Breast epithelium (tissue), 4 donors: Measurements from ENCODE around the gene GMNC. TPM values are rescaled to one million over a fixed set of nuclear protein-coding genes. Genes with fewer than 3 reads are reported as not detected.

ENCODE experiments used
- DNase-seq, 2 donors: peaks; one replicate each; pipeline ENCODE4 v3.0.0-alpha.2; 2019; ENCODE audit warnings: low spot score in 2 of 2
- H3K27ac ChIP-seq, 2 donors: fragments of 200-600 bp; sonication (generic) in 1 of 2; one replicate each; pipeline ENCODE4 v1.5.1; 2016 to 2019; ENCODE audit warnings: mild to moderate bottlenecking in 1 of 2
- H3K27me3 ChIP-seq, 2 donors: fragments of 200-600 bp; sonication (generic) in 1 of 2; one replicate each; pipeline versions ENCODE4 v1.5.1 to v1.6.0; 2017 to 2019; ENCODE audit warnings: control low read depth in 1 of 2, mild to moderate bottlenecking in 1 of 2
- H3K36me3 ChIP-seq: fragments of 200-600 bp; one replicate; pipeline ENCODE4 v1.5.1; 2019
- H3K4me1 ChIP-seq, 2 donors: fragments of 200-600 bp; sonication (generic); one replicate each; pipeline ENCODE4 v1.5.1; 2016 to 2019; ENCODE audit warnings: control low read depth in 1 of 2
- H3K4me3 ChIP-seq, 3 donors: fragments of 200-600 bp; sonication (generic); 1 replicate in 2 of 3; 2 replicates in 1 of 3; pipeline ENCODE4 v1.5.1; 2016 to 2019; ENCODE audit warnings: mild to moderate bottlenecking in 3 of 3, moderate library complexity in 2 of 3
- H3K9me3 ChIP-seq, 2 donors: fragments of 200-600 bp; sonication (generic) in 1 of 2; one replicate each; pipeline ENCODE4 v1.5.1; 2016 to 2019; ENCODE audit warnings: control low read depth in 1 of 2
- CTCF ChIP-seq, 3 donors: fragments of 450-650 bp; IDR thresholded peaks; one replicate each; pipeline ENCODE4 v1.5.1; 2016 to 2017; ENCODE audit warnings: antibody characterized with exemption in 3 of 3, mild to moderate bottlenecking in 3 of 3, moderate library complexity in 3 of 3
- POLR2A ChIP-seq: fragments of 450-650 bp; IDR thresholded peaks from one replicate; pipeline ENCODE4 v1.6.1; 2016; ENCODE audit warnings: antibody characterized with exemption, mild to moderate bottlenecking, moderate library complexity
- POLR2AphosphoS5 ChIP-seq, 3 donors: sonication (generic); formaldehyde crosslinking; IDR thresholded peaks; one replicate each; pipeline ENCODE4 v1.6.1; 2017; ENCODE audit warnings: antibody characterized with exemption in 3 of 3
- intact Hi-C: fragments of 100-400 bp; cut with DNase I; formaldehyde crosslinking; loops from one replicate; pipeline ENCODE4 v1.15.1; 2023; ENCODE audit warnings: low total_unique reads
- total RNA-seq, 3 donors: library from RNA; depleted of rRNA; stranded (reverse); fragments of >200 nt; gene quantifications; one replicate each; pipeline ENCODE4 v1.1.0, GENCODE V29; 2016

Gene GMNC
- total RNA-seq, 3 donors from 2014 or later = under 0.01 TPM; not detected in 2

DNA sequence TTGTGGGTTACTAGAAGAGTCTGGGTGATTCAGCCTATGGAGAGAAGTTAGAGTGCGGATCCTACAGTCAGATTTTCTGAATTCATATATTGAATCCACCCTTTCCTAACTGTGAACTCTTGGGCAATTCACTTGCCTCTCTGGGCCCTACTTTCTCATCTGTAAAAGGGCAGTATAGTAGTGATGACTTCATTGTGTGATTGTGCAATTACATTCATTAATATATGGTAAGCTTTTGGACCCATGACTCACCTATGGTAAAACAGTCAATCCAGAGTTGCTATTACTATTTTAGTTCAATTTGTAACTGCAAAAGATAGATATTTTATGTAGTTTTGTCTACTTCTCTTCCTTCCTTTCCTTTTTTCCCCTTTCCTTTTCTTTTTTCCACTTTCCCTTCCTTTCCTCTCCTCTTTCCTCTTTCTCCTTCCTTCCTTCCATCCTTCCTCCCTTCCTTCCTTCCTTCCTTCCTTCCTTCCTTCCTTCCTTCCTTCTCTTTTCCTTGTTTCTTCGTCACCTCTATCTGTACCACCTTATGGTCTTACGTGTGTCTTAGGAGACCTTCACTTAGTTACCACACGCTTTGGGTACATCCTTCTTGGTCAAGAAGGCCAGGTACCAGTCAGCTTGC, 37.0 kb downstream of the GMNC start:
- TF ChIP-seq POLR2AphosphoS5 (IDR thresholded peaks at IDR 0.05) (no peak), CTCF (IDR thresholded peaks at IDR 0.05) (no peak), POLR2A (no peak)
- intact Hi-C loops = no loop called here
- H3K36me3 ChIP-seq = no peaks in the 10 kb centered on the region
- no peak for DNase-seq
- H3K4me1 ChIP-seq = no peaks in the 10 kb centered on the region
- H3K4me3 ChIP-seq = no peak overlapping the region
- H3K9me3 ChIP-seq = no peaks in the 10 kb centered on the region
- H3K27ac ChIP-seq = no peak overlapping the region
- no peaks in the 10 kb centered on the region for H3K27me3 ChIP-seq

DNA sequence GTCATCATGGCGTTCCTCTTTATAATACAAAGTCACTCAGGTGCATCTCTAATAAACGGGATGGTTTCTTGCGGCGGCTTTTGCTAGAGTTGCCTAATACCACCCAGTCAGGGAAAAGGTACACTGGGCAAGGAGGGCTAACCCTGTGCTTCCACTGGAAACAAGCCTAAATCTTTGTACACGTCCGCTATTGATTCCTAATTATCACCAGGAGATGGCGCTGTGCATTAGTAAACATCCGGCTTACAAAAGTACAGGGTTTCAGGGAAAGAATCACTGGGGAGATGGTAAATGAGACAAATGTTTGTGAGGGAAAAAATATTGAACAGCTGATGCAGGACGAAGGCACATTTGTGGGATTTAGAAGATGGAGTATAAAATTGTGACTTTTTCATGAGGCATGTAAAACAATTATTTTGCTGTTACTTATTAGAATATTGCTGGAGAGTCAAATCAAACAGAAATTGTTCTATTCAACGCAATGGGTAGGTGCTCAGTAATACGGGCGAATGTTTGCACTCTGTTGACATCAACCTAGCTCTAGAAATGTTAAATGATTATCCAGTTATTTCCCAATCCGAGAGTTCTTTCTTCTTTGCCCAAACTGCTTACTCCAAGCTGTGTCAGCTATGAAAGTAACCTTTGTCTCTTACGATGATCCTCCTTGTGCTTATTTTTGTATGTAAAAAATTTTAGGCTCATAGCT, 50.6 kb downstream of the GMNC start:
- H3K4me1 ChIP-seq = no peaks in the 10 kb centered on the region
- TF ChIP-seq POLR2A (no peak), CTCF (IDR thresholded peaks at IDR 0.05) (peak; percentile 12 to 46 (median 28))
- intact Hi-C loops = no loop called here
- H3K27ac ChIP-seq = peak overlapping the region in 1 of 2 donors; percentile 22
- peak overlapping the region in 2 of 3 donors; percentile 19 to 26 for H3K4me3 ChIP-seq
- H3K9me3 ChIP-seq = peaks cover 0 to under 1% of the 10 kb centered on the region in 2 donors
- H3K36me3 ChIP-seq = no peaks in the 10 kb centered on the region
- no peaks in the 10 kb centered on the region for H3K27me3 ChIP-seq
- DNase-seq = no peak

- no peak overlapping the region for H3K27ac ChIP-seq
- H3K27me3 ChIP-seq = no peaks in the 10 kb centered on the region
- intact Hi-C loops = no loop called here
- no peaks in the 10 kb centered on the region for H3K36me3 ChIP-seq
- no peak overlapping the region for H3K4me3 ChIP-seq
- TF ChIP-seq CTCF (IDR thresholded peaks at IDR 0.05) (no peak), POLR2A (no peak)
- H3K9me3 ChIP-seq = no peaks in the 10 kb centered on the region
- no peaks in the 10 kb centered on the region for H3K4me1 ChIP-seq
- no peak for DNase-seq
Measured at GRCh38 chr3:190810957-190811356, 51.5 kb downstream of the GMNC start.

- Histone ChIP-seq H3K9me3 (no peaks in the 10 kb centered on the region), H3K36me3 (no peaks in the 10 kb centered on the region), H3K4me1 (no peaks in the 10 kb centered on the region), H3K27me3 (no peaks in the 10 kb centered on the region), H3K4me3 (no peak overlapping the region), H3K27ac (no peak overlapping the region)
- intact Hi-C loops = no loop called here
- TF ChIP-seq POLR2AphosphoS5 (IDR thresholded peaks at IDR 0.05) = no peak
- no peak for DNase-seq
Measured at GRCh38 chr3:190809351-190809750, 53.1 kb downstream of the GMNC start.

DNA sequence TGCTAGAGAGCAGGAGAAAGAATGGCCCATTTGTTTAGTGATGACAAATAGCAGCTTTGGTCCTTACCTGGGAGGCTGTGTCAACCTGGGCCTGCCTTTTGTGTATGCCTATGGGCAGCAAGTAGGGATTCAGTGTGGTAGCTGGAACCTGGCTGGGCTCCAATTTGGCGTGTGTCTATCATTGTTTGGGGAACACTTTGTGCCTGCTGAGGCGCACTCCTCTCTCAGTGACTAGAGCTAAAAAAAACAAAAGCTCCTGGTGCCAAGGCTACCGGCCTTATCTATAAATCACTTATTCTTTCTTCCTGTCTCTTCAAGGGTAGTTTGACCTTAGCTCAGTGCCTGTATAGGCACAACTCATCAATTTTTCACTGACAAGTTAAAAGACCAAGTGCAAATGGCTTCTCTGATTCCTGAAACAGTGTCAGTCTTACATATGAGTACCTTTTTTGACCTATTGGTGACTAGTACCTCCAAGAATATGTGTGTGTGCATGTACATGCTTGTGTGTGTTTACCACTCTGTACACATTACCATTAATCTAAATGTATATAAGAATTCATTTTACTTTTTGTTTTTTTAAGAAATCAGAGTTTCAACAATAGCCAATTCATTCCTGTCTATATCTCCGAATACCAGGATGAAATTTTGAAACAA, 54.6 kb downstream of the GMNC start:
- intact Hi-C loops = no loop called here
- peak overlapping the region; percentile 36 to 69 for H3K27ac ChIP-seq
- H3K4me3 ChIP-seq = no peak overlapping the region
- no peaks in the 10 kb centered on the region for H3K27me3 ChIP-seq
- no peaks in the 10 kb centered on the region for H3K36me3 ChIP-seq
- peak in 2 of 3 donors; percentile 29 to 66 for TF ChIP-seq POLR2AphosphoS5 (IDR thresholded peaks at IDR 0.05)
- no peak for TF ChIP-seq CTCF (IDR thresholded peaks at IDR 0.05)
- TF ChIP-seq POLR2A = no peak
- H3K9me3 ChIP-seq = no peaks in the 10 kb centered on the region
- H3K4me1 ChIP-seq = no peaks in the 10 kb centered on the region
- DNase-seq = peak; percentile 92 to 95
